Inferior parietal cortex (tissue), 1 donor: ENCODE data around the gene NECTIN2.
"Not testable (repeated sequence)": the region's sequence is repeated elsewhere in the genome, so short reads cannot be mapped to it uniquely, and the experiment has no call there.

ENCODE experiments used
- DNase-seq: peaks from one replicate; pipeline ENCODE4 v3.0.0-alpha.2; 2016; ENCODE audit errors: extremely low spot score

NECTIN2 gene

DNA sequence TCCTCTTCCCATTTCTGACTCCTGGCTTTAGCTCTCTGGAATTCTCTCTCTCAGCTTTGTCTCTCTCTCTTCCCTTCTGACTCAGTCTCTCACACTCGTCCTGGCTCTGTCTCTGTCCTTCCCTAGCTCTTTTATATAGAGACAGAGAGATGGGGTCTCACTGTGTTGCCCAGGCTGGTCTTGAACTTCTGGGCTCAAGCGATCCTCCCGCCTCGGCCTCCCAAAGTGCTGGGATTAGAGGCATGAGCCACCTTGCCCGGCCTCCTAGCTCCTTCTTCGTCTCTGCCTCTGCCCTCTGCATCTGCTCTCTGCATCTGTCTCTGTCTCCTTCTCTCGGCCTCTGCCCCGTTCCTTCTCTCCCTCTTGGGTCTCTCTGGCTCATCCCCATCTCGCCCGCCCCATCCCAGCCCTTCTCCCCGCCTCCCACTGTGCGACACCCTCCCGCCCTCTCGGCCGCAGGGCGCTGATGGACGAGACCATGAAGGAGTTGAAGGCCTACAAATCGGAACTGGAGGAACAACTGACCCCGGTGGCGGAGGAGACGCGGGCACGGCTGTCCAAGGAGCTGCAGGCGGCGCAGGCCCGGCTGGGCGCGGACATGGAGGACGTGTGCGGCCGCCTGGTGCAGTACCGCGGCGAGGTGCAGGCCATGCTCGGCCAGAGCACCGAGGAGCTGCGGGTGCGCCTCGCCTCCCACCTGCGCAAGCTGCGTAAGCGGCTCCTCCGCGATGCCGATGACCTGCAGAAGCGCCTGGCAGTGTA, 62.2 kb downstream of the NECTIN2 start:
- DNase-seq, result no peak

DNA sequence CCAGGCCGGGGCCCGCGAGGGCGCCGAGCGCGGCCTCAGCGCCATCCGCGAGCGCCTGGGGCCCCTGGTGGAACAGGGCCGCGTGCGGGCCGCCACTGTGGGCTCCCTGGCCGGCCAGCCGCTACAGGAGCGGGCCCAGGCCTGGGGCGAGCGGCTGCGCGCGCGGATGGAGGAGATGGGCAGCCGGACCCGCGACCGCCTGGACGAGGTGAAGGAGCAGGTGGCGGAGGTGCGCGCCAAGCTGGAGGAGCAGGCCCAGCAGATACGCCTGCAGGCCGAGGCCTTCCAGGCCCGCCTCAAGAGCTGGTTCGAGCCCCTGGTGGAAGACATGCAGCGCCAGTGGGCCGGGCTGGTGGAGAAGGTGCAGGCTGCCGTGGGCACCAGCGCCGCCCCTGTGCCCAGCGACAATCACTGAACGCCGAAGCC, 62.8 kb downstream of the NECTIN2 start:
- no peak for DNase-seq

DNA sequence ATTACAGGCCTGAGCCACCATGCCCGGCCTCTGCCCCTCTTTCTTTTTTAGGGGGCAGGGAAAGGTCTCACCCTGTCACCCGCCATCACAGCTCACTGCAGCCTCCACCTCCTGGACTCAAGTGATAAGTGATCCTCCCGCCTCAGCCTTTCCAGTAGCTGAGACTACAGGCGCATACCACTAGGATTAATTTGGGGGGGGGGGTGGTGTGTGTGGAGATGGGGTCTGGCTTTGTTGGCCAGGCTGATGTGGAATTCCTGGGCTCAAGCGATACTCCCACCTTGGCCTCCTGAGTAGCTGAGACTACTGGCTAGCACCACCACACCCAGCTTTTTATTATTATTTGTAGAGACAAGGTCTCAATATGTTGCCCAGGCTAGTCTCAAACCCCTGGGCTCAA, 63.7 kb downstream of the NECTIN2 start:
- no peak for DNase-seq

DNA sequence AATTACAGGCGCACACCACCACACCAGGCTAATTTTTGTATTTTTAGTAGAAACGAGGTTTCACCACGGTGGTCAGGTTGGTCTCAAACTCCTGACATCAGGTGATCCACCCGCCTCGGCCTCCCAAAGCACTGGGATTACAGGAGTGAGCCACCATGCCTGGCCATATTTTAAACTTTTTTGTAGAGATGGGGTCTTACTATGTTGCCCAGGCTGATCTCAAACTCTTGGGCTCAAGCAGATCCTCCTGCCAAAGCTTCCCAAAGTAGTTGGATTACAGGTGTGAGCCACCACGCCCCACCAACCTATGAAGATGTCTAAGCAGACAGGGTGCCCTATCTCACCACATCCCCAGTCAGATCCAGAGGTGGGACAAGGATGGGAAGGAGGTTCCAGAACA, 65.8 kb downstream of the NECTIN2 start:
- DNase-seq, result not testable (repeated sequence)

DNA sequence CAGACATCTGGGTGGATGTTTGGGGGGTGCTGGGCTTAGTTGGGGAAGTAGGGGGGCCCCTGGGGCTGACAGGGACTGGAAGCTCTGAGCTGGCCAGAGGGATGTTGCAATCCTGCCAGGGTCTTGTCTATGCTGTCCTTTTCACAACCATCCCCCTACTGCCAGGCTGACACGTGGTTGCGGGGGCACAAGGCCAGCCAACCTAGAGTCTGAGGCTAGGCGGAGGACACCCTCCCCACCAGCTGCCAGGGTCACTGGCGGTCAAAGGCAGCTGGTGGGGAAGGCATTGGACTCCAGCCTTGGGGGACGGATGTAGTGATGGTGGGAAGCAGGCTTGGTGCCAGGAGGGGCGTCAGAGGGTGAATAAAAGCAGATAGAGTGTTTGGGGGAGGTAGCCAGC, 66.8 kb downstream of the NECTIN2 start:
- peak; percentile 61 for DNase-seq

DNA sequence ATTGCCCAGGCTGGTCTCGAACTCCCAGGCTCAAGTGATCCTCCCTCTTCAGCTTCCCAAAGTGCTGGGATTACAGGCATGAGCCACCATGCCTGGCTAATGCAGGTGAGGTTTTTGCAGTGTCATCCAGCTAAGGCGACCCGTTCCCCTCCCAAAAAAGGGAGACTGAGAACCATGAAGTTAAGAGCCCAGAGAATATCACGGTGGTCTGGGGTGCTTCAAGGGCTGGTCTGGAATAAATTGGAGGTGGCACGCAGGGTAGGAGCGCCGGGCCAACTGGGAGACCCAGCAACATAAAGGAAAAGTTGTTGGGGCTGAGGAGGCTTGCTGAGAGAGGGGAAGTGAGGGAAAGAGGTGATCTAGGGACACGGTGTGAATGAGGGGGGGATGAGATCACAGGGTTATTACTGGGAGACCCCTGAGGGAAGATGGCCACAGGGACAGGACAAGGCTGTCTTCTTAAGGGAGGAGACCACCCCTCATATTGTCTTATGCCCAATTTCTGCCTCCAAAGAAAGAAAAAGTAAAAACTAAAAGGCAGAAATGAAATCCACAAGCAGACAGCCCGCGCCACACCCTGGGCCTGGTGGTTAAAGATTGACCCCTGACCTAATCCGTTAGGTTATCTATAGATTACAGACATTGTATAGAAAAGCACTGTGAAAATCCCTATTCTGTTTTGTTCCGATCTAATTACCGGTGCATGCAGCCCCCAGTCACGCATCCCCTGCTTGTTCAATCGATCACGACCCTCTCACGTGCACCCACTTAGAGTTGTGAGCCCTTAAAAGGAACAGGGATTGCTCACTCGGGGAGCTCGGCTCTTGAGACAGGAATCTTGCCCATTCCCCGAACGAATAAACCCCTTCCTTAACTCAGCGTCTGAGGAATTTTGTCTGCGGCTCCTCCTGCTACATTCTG, 67.7 kb downstream of the NECTIN2 start:
- DNase-seq, result not testable (repeated sequence)

DNA sequence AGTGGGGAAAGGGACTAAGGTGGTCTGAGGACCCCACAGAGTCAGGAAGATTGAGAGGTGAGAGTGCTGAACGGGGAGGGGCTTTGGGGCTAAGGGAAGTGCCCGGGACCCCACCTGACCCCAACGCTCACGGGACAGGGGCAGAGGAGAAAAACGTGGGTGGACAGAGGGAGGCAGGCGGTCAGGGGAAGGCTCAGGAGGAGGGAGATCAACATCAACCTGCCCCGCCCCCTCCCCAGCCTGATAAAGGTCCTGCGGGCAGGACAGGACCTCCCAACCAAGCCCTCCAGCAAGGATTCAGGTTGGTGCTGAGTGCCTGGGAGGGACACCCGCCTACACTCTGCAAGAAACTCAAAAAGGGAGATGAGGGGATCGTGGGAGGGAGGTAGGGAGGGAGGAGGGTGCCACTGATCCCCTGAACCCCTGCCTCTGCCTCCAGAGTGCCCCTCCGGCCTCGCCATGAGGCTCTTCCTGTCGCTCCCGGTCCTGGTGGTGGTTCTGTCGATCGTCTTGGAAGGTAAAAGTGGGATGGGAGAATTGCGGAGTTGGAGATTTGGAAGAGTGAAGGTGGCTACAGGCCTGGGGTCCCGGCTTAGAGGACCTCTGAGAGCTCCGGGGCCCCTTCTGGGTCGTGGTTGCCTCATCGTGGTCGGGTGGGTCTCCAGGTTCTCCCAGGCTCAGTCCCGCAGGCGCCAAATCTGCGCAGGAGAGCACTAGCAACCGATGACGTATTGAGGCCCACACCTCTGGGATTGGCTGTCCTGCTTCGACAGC, 68.5 kb downstream of the NECTIN2 start, which contains the start of gene APOC1:
Gene APOC1 (plus strand): TSS at position 176 of the 774 bp plus-strand sequence. CDS start 284 bp downstream, at position 460.
- DNase-seq, result peak; percentile 88

DNA sequence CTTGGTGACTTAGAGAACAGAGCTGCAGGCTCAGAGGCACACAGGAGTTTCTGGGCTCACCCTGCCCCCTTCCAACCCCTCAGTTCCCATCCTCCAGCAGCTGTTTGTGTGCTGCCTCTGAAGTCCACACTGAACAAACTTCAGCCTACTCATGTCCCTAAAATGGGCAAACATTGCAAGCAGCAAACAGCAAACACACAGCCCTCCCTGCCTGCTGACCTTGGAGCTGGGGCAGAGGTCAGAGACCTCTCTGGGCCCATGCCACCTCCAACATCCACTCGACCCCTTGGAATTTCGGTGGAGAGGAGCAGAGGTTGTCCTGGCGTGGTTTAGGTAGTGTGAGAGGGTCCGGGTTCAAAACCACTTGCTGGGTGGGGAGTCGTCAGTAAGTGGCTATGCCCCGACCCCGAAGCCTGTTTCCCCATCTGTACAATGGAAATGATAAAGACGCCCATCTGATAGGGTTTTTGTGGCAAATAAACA, 78.2 kb downstream of the NECTIN2 start:
- no peak for DNase-seq

DNA sequence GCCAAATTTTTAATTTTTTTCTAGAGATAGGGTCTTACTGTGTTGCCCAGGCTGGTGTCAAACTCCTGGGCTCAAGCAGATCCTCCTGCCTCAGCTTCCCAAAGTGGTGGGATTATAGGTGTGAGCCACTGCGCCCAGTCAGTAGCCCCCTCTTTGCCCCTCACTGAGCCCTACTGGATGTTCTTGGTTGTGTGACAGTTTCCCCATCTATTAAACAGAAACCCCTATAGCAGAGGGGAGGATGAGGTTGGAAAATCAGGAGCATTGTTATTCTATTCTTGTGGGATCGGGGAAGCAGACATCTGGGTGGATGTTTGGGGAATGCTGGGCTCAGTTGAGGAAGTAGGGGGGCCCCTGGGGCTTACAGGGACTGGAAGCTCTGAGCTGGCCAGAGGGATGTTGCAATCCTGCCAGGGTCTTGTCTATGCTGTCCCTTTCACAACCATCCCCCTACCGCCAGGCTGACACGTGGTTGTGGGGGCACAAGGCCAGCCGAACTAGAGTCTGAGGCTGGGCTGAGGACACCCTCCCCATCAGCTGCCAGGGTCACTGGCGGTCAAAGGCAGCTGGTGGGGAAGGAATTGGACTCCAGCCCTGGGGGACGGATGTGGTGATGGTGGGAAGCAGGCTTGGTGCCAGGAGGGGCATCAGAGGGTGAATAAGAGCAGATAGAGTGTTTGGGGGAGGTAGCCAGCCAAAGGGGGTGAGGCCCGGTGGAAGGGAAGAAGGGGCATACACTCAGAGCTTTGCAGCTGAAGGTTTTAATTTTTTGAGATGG, 79.2 kb downstream of the NECTIN2 start:
- peak; percentile 60 for DNase-seq

DNA sequence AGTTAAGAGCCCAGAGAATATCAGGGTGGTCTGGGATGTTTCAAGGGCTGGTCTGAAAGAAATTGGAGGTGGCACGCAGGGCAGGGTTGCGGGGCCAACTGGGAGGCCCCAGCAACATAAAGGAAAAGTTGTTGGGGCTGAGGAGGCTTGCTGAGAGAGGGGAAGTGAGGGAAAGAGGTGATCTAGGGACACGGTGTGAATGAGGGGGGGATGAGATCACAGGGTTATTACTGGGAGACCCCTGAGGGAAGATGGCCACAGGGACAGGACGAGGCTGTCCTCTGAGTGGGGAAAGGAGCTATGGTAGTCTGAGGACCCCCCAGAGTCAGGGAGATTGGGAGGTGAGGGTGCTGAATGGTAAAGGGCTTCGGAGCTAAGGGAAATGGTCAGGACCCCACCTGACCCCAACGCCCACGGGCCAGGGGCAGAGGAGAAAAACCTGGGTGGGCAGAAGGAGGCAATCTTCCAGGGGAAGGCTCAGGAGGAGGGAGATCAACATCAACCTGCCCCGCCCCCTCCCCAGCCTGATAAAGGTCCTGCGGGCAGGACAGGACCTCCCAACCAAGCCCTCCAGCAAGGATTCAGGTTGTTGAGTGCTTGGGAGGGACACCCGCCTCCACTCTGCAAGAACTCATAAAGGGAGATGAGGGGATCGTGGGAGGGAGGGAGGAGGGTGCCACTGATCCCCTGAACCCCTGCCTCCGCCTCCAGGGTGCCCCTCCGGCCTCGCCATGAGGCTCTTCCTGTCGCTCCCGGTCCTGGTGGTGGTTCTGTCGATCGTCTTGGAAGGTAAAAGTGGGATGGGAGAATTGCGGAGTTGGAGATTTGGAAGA, 80.4 kb downstream of the NECTIN2 start:
- not testable (repeated sequence) for DNase-seq

DNA sequence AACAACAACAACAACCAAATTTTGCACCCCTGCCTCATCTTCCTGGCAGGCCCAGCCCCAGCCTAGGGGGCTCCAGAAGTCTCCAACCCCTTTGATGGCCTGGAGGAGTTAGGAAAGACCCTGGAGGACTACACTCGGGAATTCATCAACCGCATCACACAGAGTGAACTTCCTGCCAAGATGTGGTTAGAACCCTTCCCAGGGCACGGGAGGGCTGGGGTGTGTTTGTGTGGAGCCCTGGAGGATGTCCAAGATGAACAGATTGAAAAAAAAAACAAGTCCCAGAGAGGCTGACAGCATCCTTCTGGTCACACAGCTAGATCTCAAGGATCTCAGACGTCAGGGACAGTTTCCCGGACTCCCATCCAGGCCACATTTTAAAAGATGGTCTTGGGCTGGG, 81.6 kb downstream of the NECTIN2 start:
- DNase-seq, result no peak

DNA sequence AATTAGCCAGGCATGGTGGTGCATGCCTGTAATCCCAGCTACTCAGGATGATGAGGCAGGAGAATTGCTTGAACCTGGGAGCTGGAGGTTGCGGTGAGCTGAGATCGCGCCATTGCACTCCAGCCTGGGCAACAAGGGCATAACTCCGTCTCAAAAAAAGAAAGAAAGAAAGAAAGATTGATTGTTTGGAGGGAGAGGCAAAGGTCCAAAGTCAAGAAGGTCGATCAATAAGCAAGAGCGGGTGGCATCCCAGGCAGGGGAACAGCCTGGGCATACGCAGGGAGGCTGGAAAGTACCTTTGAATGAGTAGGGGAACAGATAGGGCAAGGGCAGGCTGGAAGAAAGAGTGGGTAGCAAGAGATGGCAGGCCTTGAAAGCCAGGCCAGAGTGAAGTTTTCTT, 84.0 kb downstream of the NECTIN2 start:
- no peak for DNase-seq

DNA sequence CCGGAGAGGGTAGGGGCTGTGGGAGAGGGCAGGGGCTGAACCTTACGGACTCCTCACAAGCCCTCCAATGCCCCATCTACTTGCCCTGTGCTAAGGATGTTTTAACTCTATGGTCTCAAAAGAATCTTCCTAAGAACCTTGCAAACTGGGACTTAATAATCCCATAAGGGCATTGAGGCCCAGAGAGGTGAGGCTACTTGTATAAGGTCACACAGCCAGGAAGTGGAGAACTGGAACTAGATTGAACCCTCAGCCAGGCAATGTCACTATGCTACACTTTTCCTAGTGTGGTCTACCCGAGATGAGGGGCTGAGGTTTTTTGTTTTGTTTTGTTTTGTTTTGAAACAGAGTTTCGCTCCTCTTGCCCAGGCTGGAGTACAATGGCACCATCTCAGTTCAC, 85.4 kb downstream of the NECTIN2 start:
- no peak for DNase-seq
